ENCODE results near the gene ZNF234.
"Not testable (repeated sequence)": the region's sequence is repeated elsewhere in the genome, so short reads cannot be mapped to it uniquely, and the experiment has no call there.

The ZNF234 gene

GRCh38 chr19:44141191-44142058 lies at the start of gene ZNF234:
Gene ZNF234 (plus strand): TSS chr19:44141554. CDS start chr19:44144633, 3,079 bp downstream.
- DNase-seq = peak; percentile 49

DNA sequence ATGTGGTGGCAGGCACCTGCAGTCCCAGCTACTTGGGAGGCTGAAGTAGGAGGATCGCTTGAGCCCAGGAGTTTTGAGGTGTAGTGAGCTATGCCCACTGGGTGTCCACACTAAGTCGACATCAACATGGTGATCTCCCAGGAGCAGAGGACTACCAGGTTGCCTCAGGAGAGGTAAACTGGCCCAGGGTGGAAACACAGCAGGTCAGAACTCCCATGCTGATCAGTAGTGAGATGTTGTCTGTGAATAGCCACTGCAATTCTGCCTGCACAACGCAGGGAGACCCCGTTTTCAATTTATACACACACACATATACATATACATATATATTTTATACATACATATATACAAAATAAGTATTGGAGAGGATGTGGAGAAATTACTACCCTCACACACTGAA lies 49.2 kb upstream of the ZNF234 start:
- no peak for DNase-seq

- DNase-seq = peak; percentile 89
Observed at GRCh38 chr19:44093931-44094765, 47.2 kb upstream of the ZNF234 start, which contains the start of gene ZNF224. Gene ZNF224 (plus strand): TSS chr19:44094361. CDS start chr19:44097874, 3,513 bp downstream.

DNA sequence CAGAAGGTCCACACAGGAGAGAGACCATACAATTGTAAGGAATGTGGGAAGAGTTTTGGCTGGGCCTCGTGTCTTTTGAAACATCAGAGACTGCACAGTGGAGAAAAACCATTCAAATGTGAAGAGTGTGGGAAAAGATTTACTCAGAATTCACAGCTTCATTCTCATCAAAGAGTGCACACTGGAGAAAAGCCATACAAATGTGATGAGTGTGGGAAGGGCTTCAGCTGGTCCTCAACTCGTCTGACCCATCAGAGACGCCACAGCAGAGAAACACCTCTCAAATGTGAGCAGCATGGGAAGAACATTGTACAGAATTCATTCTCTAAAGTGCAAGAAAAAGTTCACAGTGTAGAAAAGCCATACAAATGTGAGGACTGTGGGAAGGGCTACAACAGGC lies 33.6 kb upstream of the ZNF234 start:
- no peak for DNase-seq

DNA sequence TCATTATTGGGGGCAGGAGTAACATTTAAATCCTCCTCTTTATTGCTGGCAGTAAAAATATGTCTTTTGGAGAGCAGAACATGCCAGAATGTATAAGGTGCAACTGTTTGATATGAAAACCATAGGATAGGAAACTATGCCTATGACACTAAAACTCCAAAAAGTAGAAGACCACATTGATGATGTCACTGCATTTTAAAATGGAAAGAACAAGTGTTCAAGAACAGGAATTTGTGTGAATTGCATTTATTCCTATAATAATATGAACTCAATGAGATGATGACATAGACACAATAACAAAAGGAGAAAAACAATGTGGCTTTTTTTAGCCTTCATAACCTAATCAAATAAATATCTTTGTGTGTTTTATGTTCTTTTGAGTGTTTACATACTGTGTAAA lies 31.9 kb upstream of the ZNF234 start:
- no peak for DNase-seq

- peak; percentile 18 for DNase-seq
Observed at GRCh38 chr19:44111910-44112463, 29.4 kb upstream of the ZNF234 start.

- no peak for DNase-seq
Observed at GRCh38 chr19:44112802-44113137, 28.6 kb upstream of the ZNF234 start.

DNA sequence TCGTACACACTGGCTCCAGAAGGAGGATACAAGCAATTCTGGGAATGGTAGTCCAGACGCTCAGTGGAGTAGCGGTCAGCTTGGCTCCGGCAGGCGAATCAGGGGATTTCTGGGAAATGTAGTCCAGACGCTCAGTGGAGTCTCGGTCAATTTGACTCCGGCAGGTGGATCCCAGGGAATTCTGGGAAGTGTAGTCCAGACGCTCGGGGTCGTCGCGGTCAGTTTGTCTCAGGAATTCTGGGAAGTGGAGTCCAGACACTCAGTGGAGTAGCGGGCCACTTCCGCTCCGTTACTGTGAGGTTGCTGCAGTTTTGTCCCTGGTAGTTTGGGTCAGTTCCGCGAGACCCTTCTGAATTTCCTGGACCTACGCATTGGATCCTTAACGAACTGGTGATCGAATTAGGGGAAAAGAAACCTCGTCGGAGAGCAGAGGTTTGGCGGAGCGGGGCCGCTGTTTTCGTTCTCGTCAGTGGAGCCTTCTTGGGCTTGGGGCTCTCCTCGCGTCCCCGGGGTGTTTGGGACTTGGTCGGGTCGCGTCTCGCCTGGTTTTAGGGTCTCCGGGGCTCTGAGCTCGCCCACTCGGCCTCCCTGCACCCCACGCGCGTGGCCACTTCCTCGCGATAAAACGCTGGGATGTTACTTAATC lies 28.1 kb upstream of the ZNF234 start, which contains the start of gene ZNF225:
ZNF225 (plus strand) TSS at position 262 of the 646 bp plus-strand sequence. CDS start 2,429 bp downstream, outside the sequence.
- DNase-seq = peak; percentile 97

DNA sequence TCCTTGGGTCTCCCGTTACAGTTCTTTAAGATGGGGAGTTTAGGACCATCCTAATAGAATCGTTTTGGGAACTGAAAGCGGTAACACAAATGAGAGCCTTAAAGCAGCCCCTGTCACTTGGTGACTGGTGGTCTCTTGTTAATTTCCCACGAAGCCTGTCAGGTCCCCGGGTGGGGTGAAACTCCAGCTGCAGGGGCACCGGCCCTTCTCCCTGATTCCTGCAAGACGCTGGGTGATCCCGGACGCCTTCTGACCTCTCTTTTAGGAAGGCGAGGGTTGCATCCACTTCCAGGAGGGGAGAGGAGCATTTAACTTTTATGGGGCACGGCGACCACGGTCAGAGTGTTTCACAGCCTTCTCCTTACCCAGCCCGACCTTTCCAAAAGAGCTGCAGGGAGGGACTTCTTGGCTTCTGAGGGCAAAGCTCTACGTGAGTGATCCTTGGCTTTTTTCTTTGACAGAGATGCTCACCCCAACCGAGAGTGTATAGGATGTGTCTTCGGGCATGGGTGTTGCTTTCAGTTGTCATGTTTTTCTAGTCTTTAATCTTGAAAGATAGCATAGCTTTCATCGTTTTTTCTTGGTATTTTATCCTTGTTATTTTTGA lies 27.5 kb upstream of the ZNF234 start:
- DNase-seq = no peak

DNA sequence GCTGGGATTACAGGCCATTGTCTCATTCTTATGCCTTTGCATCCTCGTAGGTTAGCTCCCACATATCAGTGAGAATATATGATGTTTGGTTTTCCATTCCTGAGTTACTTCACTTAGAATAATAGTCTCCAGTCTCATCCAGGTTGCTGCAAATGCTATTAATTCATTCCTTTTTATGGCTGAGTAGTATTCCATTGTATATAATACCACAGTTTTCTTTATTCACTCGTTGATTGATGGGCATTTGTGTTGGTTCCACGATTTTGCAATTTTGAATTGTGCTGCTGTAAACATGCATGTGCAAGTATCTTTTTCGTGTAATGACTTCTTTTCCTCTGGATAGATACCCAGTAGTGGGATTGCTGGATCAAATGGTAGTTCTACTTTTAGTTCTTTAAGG lies 20.2 kb upstream of the ZNF234 start:
- not testable (repeated sequence) for DNase-seq

- DNase-seq = no peak
Observed at GRCh38 chr19:44131955-44132354, 9.4 kb upstream of the ZNF234 start.

- DNase-seq = no peak
Observed at GRCh38 chr19:44142059-44142433, 692 bp downstream of the ZNF234 start.

DNA sequence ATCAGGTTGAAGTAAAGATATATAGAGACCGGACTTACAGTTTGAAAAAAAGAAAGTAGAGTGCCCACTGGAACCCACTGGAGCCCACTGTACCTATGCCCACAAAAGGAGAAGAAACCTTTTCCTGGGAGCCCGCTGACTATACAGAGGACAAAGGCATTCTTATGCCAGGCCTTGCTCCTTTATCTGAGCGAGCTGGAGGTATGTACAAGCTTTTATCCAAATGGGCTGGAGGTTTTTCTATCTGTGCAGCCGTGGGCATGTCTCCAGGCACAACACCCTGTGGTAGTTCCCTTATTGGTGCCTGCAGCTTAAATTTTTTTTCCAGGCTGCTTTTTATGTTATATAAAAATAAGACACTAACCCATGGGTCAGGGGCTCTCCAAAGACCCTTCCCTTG lies 8.4 kb downstream of the ZNF234 start:
- no peak for DNase-seq

DNA sequence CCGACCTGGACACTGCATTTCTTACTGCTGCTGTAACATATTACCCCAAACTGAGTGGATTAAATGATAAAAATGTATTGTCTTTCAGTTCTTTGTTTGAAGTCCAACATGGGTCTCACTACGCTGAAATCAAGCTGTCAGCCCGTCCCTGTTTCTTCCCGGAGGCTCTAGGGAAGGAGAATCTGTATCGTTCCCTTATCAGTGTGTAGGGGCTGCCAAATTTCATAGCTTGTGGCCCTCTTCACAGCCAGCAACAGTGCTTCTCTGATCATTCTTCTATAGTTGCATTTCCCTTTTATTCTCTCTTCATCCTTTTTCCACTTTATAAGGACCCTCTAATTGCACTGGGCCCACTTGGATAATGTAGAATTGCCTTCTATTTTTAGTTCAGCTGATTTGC lies 10.1 kb downstream of the ZNF234 start:
- DNase-seq = no peak

GRCh38 chr19:44156475-44156874 lies 15.1 kb downstream of the ZNF234 start:
- DNase-seq = no peak

DNA sequence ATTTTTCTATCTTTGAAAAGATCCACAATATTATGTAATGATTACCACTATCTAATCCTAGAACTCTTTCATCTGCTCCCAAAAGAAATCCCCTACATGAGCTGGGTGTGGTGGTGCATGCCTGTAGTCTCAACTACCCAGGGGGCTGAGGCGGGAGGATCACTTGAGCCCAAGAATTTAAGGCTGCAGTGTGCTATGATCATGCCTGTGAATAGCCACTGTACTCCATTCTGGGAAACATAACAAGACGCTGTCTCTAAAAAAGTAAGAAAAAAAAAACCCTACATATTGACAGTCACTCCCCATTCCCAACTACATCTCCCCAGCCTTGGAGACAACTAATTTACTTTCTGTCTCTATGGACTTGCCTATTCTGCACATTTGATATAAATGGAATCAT lies 22.4 kb downstream of the ZNF234 start:
- no peak for DNase-seq

GRCh38 chr19:44164327-44164672 lies 22.9 kb downstream of the ZNF234 start:
- DNase-seq = no peak

- peak; percentile 98 for DNase-seq
Observed at GRCh38 chr19:44164673-44165512, 23.5 kb downstream of the ZNF234 start, which contains the start of gene ZNF226. Gene ZNF226 (plus strand): TSS chr19:44165100. CDS start chr19:44170081, 4,981 bp downstream.

- DNase-seq = not testable (repeated sequence)
Observed at GRCh38 chr19:44170660-44171059, 29.3 kb downstream of the ZNF234 start.

DNA sequence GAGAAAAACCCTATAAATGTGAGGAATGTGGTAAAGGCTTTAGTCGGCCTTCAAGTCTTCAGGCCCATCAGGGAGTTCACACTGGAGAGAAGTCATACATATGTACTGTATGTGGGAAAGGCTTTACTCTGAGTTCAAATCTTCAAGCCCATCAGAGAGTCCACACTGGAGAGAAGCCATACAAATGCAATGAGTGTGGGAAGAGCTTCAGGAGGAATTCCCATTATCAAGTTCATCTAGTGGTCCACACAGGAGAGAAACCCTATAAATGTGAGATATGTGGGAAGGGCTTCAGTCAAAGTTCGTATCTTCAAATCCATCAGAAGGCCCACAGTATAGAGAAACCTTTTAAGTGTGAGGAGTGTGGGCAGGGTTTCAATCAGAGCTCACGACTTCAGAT lies 35.2 kb downstream of the ZNF234 start:
- no peak for DNase-seq

GRCh38 chr19:44180968-44181367 lies 39.6 kb downstream of the ZNF234 start:
- DNase-seq = no peak

GRCh38 chr19:44182145-44182544 lies 40.8 kb downstream of the ZNF234 start:
- DNase-seq = no peak

Measured in NCI-H2029 (cell line).